ENCODE results near the gene MCU. TPM values are rescaled to one million over a fixed set of nuclear protein-coding genes. Genes with fewer than 3 reads are reported as not detected.

Gene MCU
- total RNA-seq, 1 experiment from 2014 or later: 37.2 TPM

DNA sequence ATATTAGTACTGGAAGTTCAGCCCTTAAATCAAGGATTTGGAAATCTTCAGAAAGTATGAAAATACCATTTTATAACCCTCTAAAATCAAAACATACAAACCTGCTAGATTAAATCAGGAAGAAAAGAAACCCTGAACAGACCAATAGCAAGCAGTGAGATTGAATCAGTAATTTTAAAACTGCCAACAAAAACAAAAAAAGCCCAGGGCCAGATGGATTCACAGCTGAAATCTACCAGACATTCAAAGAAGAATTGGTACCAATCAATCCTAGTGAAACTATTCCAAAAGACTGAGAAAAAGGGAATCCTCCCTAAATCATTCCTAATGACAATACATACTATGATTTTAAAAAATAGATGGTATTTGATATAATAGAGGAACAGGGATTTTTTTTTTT is 70.1 kb downstream of the MCU start:
- ChIA-PET POLR2A (no interaction called here), CTCF (no interaction called here)
- DNase-seq (ENCODE audit: low spot score): no peak
- H3K27me3 Mint-ChIP-seq (ENCODE audit: low read depth): no peaks in the 10 kb centered on the region
- H3K36me3 Mint-ChIP-seq: no peaks in the 10 kb centered on the region
- no peaks in the 10 kb centered on the region for H3K9me3 Mint-ChIP-seq
- TF ChIP-seq ZNF317 (CRISPR knock-in tag; IDR thresholded peaks at IDR 0.05; ENCODE audit: borderline replicate concordance, low read depth): no peak
- TF ChIP-seq GTF2I (CRISPR knock-in tag; conservative IDR thresholded peaks at IDR 0.05): no peak
- TF ChIP-seq, protein P1, sequence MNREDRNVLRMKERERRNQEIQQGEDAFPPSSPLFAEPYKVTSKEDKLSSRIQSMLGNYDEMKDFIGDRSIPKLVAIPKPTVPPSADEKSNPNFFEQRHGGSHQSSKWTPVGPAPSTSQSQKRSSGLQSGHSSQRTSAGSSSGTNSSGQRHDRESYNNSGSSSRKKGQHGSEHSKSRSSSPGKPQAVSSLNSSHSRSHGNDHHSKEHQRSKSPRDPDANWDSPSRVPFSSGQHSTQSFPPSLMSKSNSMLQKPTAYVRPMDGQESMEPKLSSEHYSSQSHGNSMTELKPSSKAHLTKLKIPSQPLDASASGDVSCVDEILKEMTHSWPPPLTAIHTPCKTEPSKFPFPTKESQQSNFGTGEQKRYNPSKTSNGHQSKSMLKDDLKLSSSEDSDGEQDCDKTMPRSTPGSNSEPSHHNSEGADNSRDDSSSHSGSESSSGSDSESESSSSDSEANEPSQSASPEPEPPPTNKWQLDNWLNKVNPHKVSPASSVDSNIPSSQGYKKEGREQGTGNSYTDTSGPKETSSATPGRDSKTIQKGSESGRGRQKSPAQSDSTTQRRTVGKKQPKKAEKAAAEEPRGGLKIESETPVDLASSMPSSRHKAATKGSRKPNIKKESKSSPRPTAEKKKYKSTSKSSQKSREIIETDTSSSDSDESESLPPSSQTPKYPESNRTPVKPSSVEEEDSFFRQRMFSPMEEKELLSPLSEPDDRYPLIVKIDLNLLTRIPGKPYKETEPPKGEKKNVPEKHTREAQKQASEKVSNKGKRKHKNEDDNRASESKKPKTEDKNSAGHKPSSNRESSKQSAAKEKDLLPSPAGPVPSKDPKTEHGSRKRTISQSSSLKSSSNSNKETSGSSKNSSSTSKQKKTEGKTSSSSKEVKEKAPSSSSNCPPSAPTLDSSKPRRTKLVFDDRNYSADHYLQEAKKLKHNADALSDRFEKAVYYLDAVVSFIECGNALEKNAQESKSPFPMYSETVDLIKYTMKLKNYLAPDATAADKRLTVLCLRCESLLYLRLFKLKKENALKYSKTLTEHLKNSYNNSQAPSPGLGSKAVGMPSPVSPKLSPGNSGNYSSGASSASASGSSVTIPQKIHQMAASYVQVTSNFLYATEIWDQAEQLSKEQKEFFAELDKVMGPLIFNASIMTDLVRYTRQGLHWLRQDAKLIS (CRISPR knock-in tag; IDR thresholded peaks at IDR 0.05; ENCODE audit: borderline replicate concordance): no peak
- TF ChIP-seq, protein P2, sequence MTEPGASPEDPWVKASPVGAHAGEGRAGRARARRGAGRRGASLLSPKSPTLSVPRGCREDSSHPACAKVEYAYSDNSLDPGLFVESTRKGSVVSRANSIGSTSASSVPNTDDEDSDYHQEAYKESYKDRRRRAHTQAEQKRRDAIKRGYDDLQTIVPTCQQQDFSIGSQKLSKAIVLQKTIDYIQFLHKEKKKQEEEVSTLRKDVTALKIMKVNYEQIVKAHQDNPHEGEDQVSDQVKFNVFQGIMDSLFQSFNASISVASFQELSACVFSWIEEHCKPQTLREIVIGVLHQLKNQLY (CRISPR knock-in tag; IDR thresholded peaks at IDR 0.05): no peak
- TF ChIP-seq SMAD3 (CRISPR knock-in tag; IDR thresholded peaks at IDR 0.05; ENCODE audit: borderline replicate concordance): no peak
- TF ChIP-seq, protein P3, sequence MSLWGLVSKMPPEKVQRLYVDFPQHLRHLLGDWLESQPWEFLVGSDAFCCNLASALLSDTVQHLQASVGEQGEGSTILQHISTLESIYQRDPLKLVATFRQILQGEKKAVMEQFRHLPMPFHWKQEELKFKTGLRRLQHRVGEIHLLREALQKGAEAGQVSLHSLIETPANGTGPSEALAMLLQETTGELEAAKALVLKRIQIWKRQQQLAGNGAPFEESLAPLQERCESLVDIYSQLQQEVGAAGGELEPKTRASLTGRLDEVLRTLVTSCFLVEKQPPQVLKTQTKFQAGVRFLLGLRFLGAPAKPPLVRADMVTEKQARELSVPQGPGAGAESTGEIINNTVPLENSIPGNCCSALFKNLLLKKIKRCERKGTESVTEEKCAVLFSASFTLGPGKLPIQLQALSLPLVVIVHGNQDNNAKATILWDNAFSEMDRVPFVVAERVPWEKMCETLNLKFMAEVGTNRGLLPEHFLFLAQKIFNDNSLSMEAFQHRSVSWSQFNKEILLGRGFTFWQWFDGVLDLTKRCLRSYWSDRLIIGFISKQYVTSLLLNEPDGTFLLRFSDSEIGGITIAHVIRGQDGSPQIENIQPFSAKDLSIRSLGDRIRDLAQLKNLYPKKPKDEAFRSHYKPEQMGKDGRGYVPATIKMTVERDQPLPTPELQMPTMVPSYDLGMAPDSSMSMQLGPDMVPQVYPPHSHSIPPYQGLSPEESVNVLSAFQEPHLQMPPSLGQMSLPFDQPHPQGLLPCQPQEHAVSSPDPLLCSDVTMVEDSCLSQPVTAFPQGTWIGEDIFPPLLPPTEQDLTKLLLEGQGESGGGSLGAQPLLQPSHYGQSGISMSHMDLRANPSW (CRISPR knock-in tag; conservative IDR thresholded peaks at IDR 0.05; ENCODE audit: low read depth): no peak
- TF ChIP-seq, protein P4, sequence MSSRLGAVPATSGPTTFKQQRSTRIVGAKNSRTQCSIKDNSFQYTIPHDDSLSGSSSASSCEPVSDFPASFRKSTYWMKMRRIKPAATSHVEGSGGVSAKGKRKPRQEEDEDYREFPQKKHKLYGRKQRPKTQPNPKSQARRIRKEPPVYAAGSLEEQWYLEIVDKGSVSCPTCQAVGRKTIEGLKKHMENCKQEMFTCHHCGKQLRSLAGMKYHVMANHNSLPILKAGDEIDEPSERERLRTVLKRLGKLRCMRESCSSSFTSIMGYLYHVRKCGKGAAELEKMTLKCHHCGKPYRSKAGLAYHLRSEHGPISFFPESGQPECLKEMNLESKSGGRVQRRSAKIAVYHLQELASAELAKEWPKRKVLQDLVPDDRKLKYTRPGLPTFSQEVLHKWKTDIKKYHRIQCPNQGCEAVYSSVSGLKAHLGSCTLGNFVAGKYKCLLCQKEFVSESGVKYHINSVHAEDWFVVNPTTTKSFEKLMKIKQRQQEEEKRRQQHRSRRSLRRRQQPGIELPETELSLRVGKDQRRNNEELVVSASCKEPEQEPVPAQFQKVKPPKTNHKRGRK (CRISPR knock-in tag; IDR thresholded peaks at IDR 0.05; ENCODE audit: borderline replicate concordance): no peak
- TF ChIP-seq IRF2 (CRISPR knock-in tag; IDR thresholded peaks at IDR 0.05; ENCODE audit: borderline replicate concordance, low read depth): no peak
- TF ChIP-seq FOXK1 (CRISPR knock-in tag; IDR thresholded peaks at IDR 0.05): no peak
- TF ChIP-seq TCF7 (CRISPR knock-in tag; IDR thresholded peaks at IDR 0.05; ENCODE audit: low read depth): no peak
- TF ChIP-seq ZNF121 (CRISPR knock-in tag; IDR thresholded peaks at IDR 0.05): no peak
- TF ChIP-seq MXD4 (CRISPR knock-in tag; IDR thresholded peaks at IDR 0.05; ENCODE audit: borderline replicate concordance): no peak
- no peak for TF ChIP-seq EMX1 (CRISPR knock-in tag; IDR thresholded peaks at IDR 0.05)
- no peak for ATAC-seq
- H3K4me3 Mint-ChIP-seq: no peak overlapping the region
- peaks cover 47% of the 10 kb centered on the region for H3K4me1 Mint-ChIP-seq
- H3K27ac Mint-ChIP-seq: no peak overlapping the region

DNA sequence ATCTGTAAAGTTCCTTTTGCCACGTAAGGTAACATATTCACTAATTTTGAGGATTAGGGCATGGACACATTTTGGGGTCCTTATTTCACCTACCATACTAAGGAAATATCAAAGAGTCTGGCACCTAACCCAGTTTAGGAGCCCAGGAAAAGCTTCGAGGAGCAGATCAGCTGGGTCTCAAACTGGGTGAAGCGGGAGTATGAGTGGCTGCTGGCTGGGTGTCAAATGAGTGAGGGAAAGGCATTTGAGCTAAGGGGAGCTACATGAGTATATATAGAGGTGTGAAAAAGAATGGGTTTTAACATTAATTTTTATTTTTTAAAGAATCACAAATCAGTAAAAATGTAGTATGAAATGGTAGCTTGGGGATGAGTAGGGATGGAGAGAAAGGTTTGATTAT is 71.3 kb downstream of the MCU start:
- Mint-ChIP-seq H3K4me3 (no peak overlapping the region), H3K9me3 (no peaks in the 10 kb centered on the region), H3K36me3 (no peaks in the 10 kb centered on the region), H3K27ac (peak overlapping the region; percentile 31; the same call in 1 of the 2 replicates), H3K4me1 (peaks cover 35% of the 10 kb centered on the region), H3K27me3 (ENCODE audit: low read depth) (no peaks in the 10 kb centered on the region)
- ATAC-seq (no peak), DNase-seq (ENCODE audit: low spot score) (no peak)
- ChIA-PET POLR2A (interaction anchor here (0.6 kb wide), 1 partner anchor 53 kb away, joined by 3 read pairs; no protein-coding TSS in a partner anchor), CTCF (interaction anchor here (0.8 kb wide), 1 partner anchor 71 kb away, joined by 3 read pairs; no protein-coding TSS in a partner anchor)
- TF ChIP-seq, protein P5, sequence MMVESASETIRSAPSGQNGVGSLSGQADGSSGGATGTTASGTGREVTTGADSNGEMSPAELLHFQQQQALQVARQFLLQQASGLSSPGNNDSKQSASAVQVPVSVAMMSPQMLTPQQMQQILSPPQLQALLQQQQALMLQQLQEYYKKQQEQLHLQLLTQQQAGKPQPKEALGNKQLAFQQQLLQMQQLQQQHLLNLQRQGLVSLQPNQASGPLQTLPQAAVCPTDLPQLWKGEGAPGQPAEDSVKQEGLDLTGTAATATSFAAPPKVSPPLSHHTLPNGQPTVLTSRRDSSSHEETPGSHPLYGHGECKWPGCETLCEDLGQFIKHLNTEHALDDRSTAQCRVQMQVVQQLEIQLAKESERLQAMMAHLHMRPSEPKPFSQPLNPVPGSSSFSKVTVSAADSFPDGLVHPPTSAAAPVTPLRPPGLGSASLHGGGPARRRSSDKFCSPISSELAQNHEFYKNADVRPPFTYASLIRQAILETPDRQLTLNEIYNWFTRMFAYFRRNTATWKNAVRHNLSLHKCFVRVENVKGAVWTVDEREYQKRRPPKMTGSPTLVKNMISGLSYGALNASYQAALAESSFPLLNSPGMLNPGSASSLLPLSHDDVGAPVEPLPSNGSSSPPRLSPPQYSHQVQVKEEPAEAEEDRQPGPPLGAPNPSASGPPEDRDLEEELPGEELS (CRISPR knock-in tag; IDR thresholded peaks at IDR 0.05): no peak
- TF ChIP-seq, protein P6, sequence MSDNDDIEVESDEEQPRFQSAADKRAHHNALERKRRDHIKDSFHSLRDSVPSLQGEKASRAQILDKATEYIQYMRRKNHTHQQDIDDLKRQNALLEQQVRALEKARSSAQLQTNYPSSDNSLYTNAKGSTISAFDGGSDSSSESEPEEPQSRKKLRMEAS (CRISPR knock-in tag; IDR thresholded peaks at IDR 0.05): no peak
- TF ChIP-seq, protein P7, sequence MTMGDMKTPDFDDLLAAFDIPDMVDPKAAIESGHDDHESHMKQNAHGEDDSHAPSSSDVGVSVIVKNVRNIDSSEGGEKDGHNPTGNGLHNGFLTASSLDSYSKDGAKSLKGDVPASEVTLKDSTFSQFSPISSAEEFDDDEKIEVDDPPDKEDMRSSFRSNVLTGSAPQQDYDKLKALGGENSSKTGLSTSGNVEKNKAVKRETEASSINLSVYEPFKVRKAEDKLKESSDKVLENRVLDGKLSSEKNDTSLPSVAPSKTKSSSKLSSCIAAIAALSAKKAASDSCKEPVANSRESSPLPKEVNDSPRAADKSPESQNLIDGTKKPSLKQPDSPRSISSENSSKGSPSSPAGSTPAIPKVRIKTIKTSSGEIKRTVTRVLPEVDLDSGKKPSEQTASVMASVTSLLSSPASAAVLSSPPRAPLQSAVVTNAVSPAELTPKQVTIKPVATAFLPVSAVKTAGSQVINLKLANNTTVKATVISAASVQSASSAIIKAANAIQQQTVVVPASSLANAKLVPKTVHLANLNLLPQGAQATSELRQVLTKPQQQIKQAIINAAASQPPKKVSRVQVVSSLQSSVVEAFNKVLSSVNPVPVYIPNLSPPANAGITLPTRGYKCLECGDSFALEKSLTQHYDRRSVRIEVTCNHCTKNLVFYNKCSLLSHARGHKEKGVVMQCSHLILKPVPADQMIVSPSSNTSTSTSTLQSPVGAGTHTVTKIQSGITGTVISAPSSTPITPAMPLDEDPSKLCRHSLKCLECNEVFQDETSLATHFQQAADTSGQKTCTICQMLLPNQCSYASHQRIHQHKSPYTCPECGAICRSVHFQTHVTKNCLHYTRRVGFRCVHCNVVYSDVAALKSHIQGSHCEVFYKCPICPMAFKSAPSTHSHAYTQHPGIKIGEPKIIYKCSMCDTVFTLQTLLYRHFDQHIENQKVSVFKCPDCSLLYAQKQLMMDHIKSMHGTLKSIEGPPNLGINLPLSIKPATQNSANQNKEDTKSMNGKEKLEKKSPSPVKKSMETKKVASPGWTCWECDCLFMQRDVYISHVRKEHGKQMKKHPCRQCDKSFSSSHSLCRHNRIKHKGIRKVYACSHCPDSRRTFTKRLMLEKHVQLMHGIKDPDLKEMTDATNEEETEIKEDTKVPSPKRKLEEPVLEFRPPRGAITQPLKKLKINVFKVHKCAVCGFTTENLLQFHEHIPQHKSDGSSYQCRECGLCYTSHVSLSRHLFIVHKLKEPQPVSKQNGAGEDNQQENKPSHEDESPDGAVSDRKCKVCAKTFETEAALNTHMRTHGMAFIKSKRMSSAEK (CRISPR knock-in tag; IDR thresholded peaks at IDR 0.05; ENCODE audit: borderline replicate concordance): no peak
- TF ChIP-seq, protein P8, sequence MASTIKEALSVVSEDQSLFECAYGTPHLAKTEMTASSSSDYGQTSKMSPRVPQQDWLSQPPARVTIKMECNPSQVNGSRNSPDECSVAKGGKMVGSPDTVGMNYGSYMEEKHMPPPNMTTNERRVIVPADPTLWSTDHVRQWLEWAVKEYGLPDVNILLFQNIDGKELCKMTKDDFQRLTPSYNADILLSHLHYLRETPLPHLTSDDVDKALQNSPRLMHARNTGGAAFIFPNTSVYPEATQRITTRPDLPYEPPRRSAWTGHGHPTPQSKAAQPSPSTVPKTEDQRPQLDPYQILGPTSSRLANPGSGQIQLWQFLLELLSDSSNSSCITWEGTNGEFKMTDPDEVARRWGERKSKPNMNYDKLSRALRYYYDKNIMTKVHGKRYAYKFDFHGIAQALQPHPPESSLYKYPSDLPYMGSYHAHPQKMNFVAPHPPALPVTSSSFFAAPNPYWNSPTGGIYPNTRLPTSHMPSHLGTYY (CRISPR knock-in tag; IDR thresholded peaks at IDR 0.05): no peak
